SK-N-SH (cell line): Measurements from ENCODE around the gene COL23A1. TPM values are rescaled to one million over a fixed set of nuclear protein-coding genes. Genes with fewer than 3 reads are reported as not detected.

Source experiments
- CTCF ChIA-PET: fragments of 300-600, 350-600 bp; formaldehyde crosslinking; extraction: SDS; loops from one replicate; lab custom pipeline; 2021; lab: Yijun Ruan, JAX
- POLR2A ChIA-PET: fragments of 350-600 bp; sonication (Branson Sonifier 250); formaldehyde crosslinking; extraction: SDS; loops from one replicate; lab custom pipeline; 2020; ENCODE audit warnings: antibody characterized with exemption, inconsistent platforms; lab: Yijun Ruan, JAX
- DNase-seq: peaks from one replicate; pipeline ENCODE4 v3.0.0; 2012
- H2AFZ ChIP-seq: fragments of 200-600 bp; sonication (generic); 2 replicates; pipeline ENCODE4 v1.8.1; 2016; ENCODE audit warnings: antibody characterized with exemption, mild to moderate bottlenecking, low read depth
- H3F3A ChIP-seq: fragments of 200-600 bp; sonication (generic); replicated peaks from 2 replicates; pipeline ENCODE3; 2016; ENCODE audit warnings: antibody characterized with exemption, mild to moderate bottlenecking; ENCODE audit not compliant: insufficient read depth
- H3K27ac ChIP-seq, 2 experiments: fragments of 200-500 bp in 1 of 2; fragments of 200-600 bp in 1 of 2; sonication (Bioruptor generic) in 1 of 2; sonication (generic), shearing (Covaris generic) in 1 of 2; 2 replicates each; pipeline versions ENCODE4 v1.5.1 to v1.6.1; 2014 to 2016; ENCODE audit warnings: low read depth in 2 of 2, inconsistent platforms in 1 of 2, low read length in 1 of 2, mild to moderate bottlenecking in 1 of 2, mixed read lengths in 1 of 2
- H3K27me3 ChIP-seq: fragments of 200-600 bp; sonication (generic), shearing (Covaris generic); 2 replicates; pipeline ENCODE4 v1.6.1; 2016; ENCODE audit warnings: mixed run types; ENCODE audit not compliant: insufficient read depth
- H3K36me3 ChIP-seq, 2 experiments: fragments of 200-500 bp in 1 of 2; fragments of 200-600 bp in 1 of 2; sonication (Bioruptor generic) in 1 of 2; sonication (generic) in 1 of 2; replicated peaks in 1 of 2; 2 replicates each; pipeline versions ENCODE3 to v1.5.1; 2014 to 2016; ENCODE audit warnings: low read length in 1 of 2, mild to moderate bottlenecking in 1 of 2; ENCODE audit not compliant: insufficient read depth in 2 of 2, control insufficient read depth in 1 of 2
- H3K4me1 ChIP-seq, 2 experiments: fragments of 200-500 bp in 1 of 2; fragments of 200-600 bp in 1 of 2; sonication (Bioruptor generic) in 1 of 2; sonication (generic), shearing (Covaris generic) in 1 of 2; 2 replicates each; pipeline versions ENCODE4 v1.5.1 to v1.6.1; 2014 to 2016; ENCODE audit warnings: low read depth in 1 of 2, low read length in 1 of 2, mixed run types in 1 of 2; ENCODE audit not compliant: insufficient read depth in 2 of 2, control insufficient read depth in 1 of 2
- H3K4me2 ChIP-seq: fragments of 200-600 bp; sonication (generic), shearing (Covaris generic); 2 replicates; pipeline ENCODE4 v1.6.1; 2017; ENCODE audit warnings: mixed run types
- H3K4me3 ChIP-seq, 2 experiments: fragments of 200-500 bp in 1 of 2; fragments of 200-600 bp in 1 of 2; sonication (Bioruptor generic) in 1 of 2; sonication (generic), shearing (Covaris generic) in 1 of 2; 2 replicates each; pipeline versions ENCODE4 v1.5.1 to v1.8.1; 2014 to 2016; ENCODE audit warnings: low read depth in 2 of 2, inconsistent platforms in 1 of 2, low read length in 1 of 2, mild to moderate bottlenecking in 1 of 2, mixed read lengths in 1 of 2, moderate library complexity in 1 of 2
- H3K79me2 ChIP-seq: fragments of 200-600 bp; sonication (generic); 2 replicates; pipeline ENCODE4 v1.8.1; 2017; ENCODE audit warnings: mild to moderate bottlenecking; ENCODE audit not compliant: insufficient read depth
- H3K9ac ChIP-seq: fragments of 200-600 bp; sonication (generic); 2 replicates; pipeline ENCODE4 v1.6.1; 2017; ENCODE audit warnings: mixed run types
- H3K9me2 ChIP-seq: fragments of 200-600 bp; sonication (generic); 2 replicates; pipeline ENCODE4 v1.6.1; 2017; ENCODE audit warnings: mixed run types
- H3K9me3 ChIP-seq: fragments of 200-600 bp; sonication (generic); 2 replicates; pipeline ENCODE4 v1.6.1; 2017; ENCODE audit warnings: mixed run types, mild to moderate bottlenecking, moderate library complexity
- H4K20me1 ChIP-seq: fragments of 200-600 bp; sonication (generic); 2 replicates; pipeline ENCODE4 v1.6.1; 2017; ENCODE audit warnings: mild to moderate bottlenecking, mixed run types; ENCODE audit not compliant: insufficient read depth
- CHD2 ChIP-seq: fragments of 150-350 bp; IDR thresholded peaks from 2 replicates; pipeline ENCODE4 v1.6.1; 2018; ENCODE audit warnings: low read length; ENCODE audit not compliant: partially characterized antibody
- FOSL2 ChIP-seq: IDR thresholded peaks from 2 replicates; pipeline ENCODE4 v1.4.0; 2012; ENCODE audit warnings: low read depth, mild to moderate bottlenecking, moderate library complexity, borderline replicate concordance
- FOXJ3 ChIP-seq: sonication (generic); formaldehyde crosslinking; IDR thresholded peaks from 2 replicates; pipeline ENCODE4 v1.5.1; 2020; ENCODE audit warnings: mild to moderate bottlenecking, missing genetic modification reagents
- FOXM1 ChIP-seq: IDR thresholded peaks from 2 replicates; pipeline ENCODE4 v1.4.0; 2012; ENCODE audit warnings: low read depth, mild to moderate bottlenecking
- NFIC ChIP-seq: IDR thresholded peaks from 2 replicates; pipeline ENCODE4 v1.4.0; 2012; ENCODE audit warnings: borderline replicate concordance
- POLR2AphosphoS5 ChIP-seq: IDR thresholded peaks from 2 replicates; pipeline ENCODE4 v1.6.1; 2012; ENCODE audit warnings: low read depth, low read length
- SIN3A ChIP-seq: IDR thresholded peaks from 2 replicates; pipeline ENCODE4 v1.6.1; 2012; ENCODE audit warnings: low read depth, mild to moderate bottlenecking, low read length, moderate library complexity, borderline replicate concordance
- TEAD4 ChIP-seq: IDR thresholded peaks from 2 replicates; pipeline ENCODE4 v1.4.0; 2012; ENCODE audit warnings: mild to moderate bottlenecking, borderline replicate concordance; ENCODE audit not compliant: insufficient read depth
- USF2 ChIP-seq: fragments of 150-350 bp; IDR thresholded peaks from 2 replicates; pipeline ENCODE4 v1.6.1; 2017; ENCODE audit warnings: antibody characterized with exemption, low read length, low read depth, borderline replicate concordance
- WGBS: methylation state at CpG from one replicate; pipeline ENCODE4 v1.1.6; 2017; ENCODE audit warnings: low lambda C conversion rate; 5-methylcytosine and 5-hydroxymethylcytosine counted together
- polyA plus RNA-seq, 3 experiments: library from polyadenylated mRNA; depleted of rRNA; stranded (reverse); fragments of >200 nt; gene quantifications; 2 replicates each; pipeline ENCODE4 v1.2.3, GENCODE V29; 2012
- TF ChIP-seq, protein P1 (sequence below): fragments of 200-600 bp; sonication (generic); IDR thresholded peaks from 2 replicates; pipeline ENCODE4 v1.6.1; 2017; ENCODE audit warnings: antibody characterized with exemption, mild to moderate bottlenecking, moderate library complexity
- TF ChIP-seq, protein P2 (sequence below): fragments of 150-350 bp; IDR thresholded peaks from 2 replicates; pipeline ENCODE4 v1.6.1; 2016; ENCODE audit warnings: mild to moderate bottlenecking, low read depth, low read length

COL23A1 gene
- polyA plus RNA-seq, 1 of the 3 experiments (the other 2 are of a cell fraction), result 0.10 TPM

DNA sequence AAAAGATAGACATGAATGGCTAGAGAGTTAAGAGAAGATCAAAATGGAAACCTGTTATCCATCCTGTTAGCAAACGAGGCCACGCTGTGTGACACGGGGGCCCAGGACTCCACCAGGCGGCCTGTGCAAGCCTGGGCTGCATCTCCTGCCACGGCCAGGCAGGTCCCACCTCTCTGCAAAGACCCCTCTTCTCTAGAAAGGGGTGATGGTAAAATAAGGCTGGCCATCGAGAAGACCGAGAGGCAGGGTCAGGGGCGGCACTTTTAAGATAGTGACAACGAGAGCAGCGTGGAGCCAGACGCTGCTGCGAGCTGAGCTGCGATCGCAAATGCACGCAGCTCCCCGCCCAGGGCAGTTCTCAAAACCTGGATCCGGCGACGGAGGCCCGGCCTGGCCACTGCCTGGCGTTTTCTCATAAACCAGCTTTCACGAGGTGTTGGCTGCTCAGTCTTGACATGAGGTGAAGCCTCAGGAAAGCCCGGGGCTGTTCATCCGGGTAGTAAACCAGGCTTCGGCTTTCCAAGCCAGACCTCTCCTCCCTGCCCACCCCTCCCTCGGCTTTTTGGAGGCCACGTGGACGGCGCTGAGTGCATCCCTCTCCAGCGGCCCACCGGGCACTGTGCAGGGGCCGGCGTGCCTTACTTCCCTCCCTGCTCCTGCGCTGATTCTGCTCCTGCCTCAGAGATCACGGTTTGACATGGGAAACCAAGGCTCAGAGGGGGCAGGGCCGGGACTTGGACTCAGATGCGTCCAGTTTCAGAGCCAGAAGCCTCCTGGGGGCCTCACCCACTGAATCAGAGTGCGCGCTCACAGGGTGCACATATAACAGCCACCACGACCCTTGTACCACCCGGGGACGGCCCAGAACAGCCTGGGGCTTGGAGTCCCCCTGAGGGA is 206.0 kb downstream of the COL23A1 start (continued):
- no peak for TF ChIP-seq USF2
- TF ChIP-seq NFIC, result no peak
- TF ChIP-seq, protein P1, sequence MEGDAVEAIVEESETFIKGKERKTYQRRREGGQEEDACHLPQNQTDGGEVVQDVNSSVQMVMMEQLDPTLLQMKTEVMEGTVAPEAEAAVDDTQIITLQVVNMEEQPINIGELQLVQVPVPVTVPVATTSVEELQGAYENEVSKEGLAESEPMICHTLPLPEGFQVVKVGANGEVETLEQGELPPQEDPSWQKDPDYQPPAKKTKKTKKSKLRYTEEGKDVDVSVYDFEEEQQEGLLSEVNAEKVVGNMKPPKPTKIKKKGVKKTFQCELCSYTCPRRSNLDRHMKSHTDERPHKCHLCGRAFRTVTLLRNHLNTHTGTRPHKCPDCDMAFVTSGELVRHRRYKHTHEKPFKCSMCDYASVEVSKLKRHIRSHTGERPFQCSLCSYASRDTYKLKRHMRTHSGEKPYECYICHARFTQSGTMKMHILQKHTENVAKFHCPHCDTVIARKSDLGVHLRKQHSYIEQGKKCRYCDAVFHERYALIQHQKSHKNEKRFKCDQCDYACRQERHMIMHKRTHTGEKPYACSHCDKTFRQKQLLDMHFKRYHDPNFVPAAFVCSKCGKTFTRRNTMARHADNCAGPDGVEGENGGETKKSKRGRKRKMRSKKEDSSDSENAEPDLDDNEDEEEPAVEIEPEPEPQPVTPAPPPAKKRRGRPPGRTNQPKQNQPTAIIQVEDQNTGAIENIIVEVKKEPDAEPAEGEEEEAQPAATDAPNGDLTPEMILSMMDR, result no peak
- TF ChIP-seq, protein P2, sequence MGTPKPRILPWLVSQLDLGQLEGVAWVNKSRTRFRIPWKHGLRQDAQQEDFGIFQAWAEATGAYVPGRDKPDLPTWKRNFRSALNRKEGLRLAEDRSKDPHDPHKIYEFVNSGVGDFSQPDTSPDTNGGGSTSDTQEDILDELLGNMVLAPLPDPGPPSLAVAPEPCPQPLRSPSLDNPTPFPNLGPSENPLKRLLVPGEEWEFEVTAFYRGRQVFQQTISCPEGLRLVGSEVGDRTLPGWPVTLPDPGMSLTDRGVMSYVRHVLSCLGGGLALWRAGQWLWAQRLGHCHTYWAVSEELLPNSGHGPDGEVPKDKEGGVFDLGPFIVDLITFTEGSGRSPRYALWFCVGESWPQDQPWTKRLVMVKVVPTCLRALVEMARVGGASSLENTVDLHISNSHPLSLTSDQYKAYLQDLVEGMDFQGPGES, result no peak
- TF ChIP-seq FOXM1, result no peak
- TF ChIP-seq FOXJ3, result no peak
- no peak for TF ChIP-seq FOSL2
- no peak for TF ChIP-seq CHD2
- no peak for TF ChIP-seq POLR2AphosphoS5
- no peak for TF ChIP-seq TEAD4
- no peak for TF ChIP-seq SIN3A

GRCh38 chr5:178383301-178383918 is 206.8 kb downstream of the COL23A1 start:
- H3K9me3 ChIP-seq, result no peaks in the 10 kb centered on the region
- WGBS, result 51% methylated on average over 9 of the region's 13 CpGs

More at GRCh38 chr5:178383301-178383918, 206.8 kb downstream of the COL23A1 start:
- H3K79me2 ChIP-seq, result no peaks in the 10 kb centered on the region
- DNase-seq, result no peak
- ChIA-PET POLR2A (no interaction called here), CTCF (interaction anchor here (0.6 to 1.7 kb wide), 4 partner anchors 13 to 77 kb away, joined by 3 to 6 read pairs (median 4); no protein-coding TSS in a partner anchor)
- H3K4me1 ChIP-seq, result peaks cover 0 to 76% of the 10 kb centered on the region in 2 experiments; a peak in 1 of 4 replicates
- H3F3A ChIP-seq, result no peaks in the 10 kb centered on the region
- H3K4me3 ChIP-seq, result no peak overlapping the region
- no peak overlapping the region for H3K9ac ChIP-seq
- no peaks in the 10 kb centered on the region for H3K36me3 ChIP-seq
- H3K4me2 ChIP-seq, result no peak overlapping the region
- H4K20me1 ChIP-seq, result no peaks in the 10 kb centered on the region
- H3K9me2 ChIP-seq, result no peaks in the 10 kb centered on the region
- TF ChIP-seq, protein P1, result no peak
- TF ChIP-seq TEAD4, result no peak
- H3K27ac ChIP-seq, result peak overlapping the region in 1 of 2 experiments; percentile 60; a peak in 1 of 4 replicates
- H3K27me3 ChIP-seq, result no peaks in the 10 kb centered on the region
- no peak overlapping the region for H2AFZ ChIP-seq
